Brain microvascular endothelial cell (primary cell): Measurements from ENCODE around the gene PTOV1.

ENCODE experiments used
- DNase-seq: peaks from one replicate; pipeline ENCODE4 v3.0.0-alpha.2; 2020
- H3K27ac ChIP-seq: fragments of 250-450 bp; sonication (Bioruptor Pico); 2 replicates; pipeline ENCODE4 v1.5.1; 2020; ENCODE audit warnings: mild to moderate bottlenecking, moderate library complexity
- H3K27me3 ChIP-seq: fragments of 250-450 bp; sonication (Bioruptor Pico); replicated peaks from 2 replicates; pipeline ENCODE4 v1.5.1; 2020; ENCODE audit warnings: mild to moderate bottlenecking
- H3K36me3 ChIP-seq: fragments of 250-450 bp; sonication (Bioruptor Pico); replicated peaks from 2 replicates; pipeline ENCODE4 v1.5.1; 2020; ENCODE audit warnings: mild to moderate bottlenecking
- H3K4me3 ChIP-seq: 2 replicates; pipeline ENCODE4 v1.5.1; 2011; ENCODE audit warnings: low read depth, mild to moderate bottlenecking, control low read depth, low read length, moderate library complexity
- CTCF ChIP-seq: IDR thresholded peaks from 2 replicates; pipeline ENCODE4 v1.5.1; 2011; ENCODE audit warnings: low read depth, mild to moderate bottlenecking, moderate library complexity, low read length, control low read depth, inconsistent platforms; ENCODE audit errors: missing control alignments
- in situ Hi-C: cut with HindIII; loops from 2 replicates; pipeline ENCODE4 v1.10.0; 2017; ENCODE audit warnings: low sequenced_read_pairs, low pct_ligation_motif_present

PTOV1 gene

GRCh38 chr19:49861541-49862378, 10.8 kb downstream of the PTOV1 start:
- no peak for TF ChIP-seq CTCF
- in situ Hi-C loops, result no loop called here
- no peak overlapping the region for H3K27ac ChIP-seq
- peaks cover 69% of the 10 kb centered on the region for H3K36me3 ChIP-seq
- H3K4me3 ChIP-seq, result no peak overlapping the region
- no peaks in the 10 kb centered on the region for H3K27me3 ChIP-seq
- no peak for DNase-seq

GRCh38 chr19:49862391-49863253, 11.7 kb downstream of the PTOV1 start:
- no peak overlapping the region for H3K27ac ChIP-seq
- peaks cover 61% of the 10 kb centered on the region for H3K36me3 ChIP-seq
- no peak for DNase-seq
- in situ Hi-C loops, result no loop called here
- H3K4me3 ChIP-seq, result no peak overlapping the region
- TF ChIP-seq CTCF, result peak; percentile 64
- H3K27me3 ChIP-seq, result no peaks in the 10 kb centered on the region

- no peak overlapping the region for H3K27ac ChIP-seq
- no peak overlapping the region for H3K4me3 ChIP-seq
- no peak for DNase-seq
- in situ Hi-C loops, result no loop called here
- no peak for TF ChIP-seq CTCF
- H3K27me3 ChIP-seq, result no peaks in the 10 kb centered on the region
- peaks cover 53% of the 10 kb centered on the region for H3K36me3 ChIP-seq
Observed at GRCh38 chr19:49863254-49863934, 12.4 kb downstream of the PTOV1 start.

GRCh38 chr19:49863935-49864320, 13.0 kb downstream of the PTOV1 start:
- peaks cover 48% of the 10 kb centered on the region for H3K36me3 ChIP-seq
- TF ChIP-seq CTCF, result no peak

GRCh38 chr19:49864890-49865289, 13.9 kb downstream of the PTOV1 start:
- H3K27ac ChIP-seq, result no peak overlapping the region
- DNase-seq, result no peak
- no peaks in the 10 kb centered on the region for H3K27me3 ChIP-seq
- no peak overlapping the region for H3K4me3 ChIP-seq
- TF ChIP-seq CTCF, result no peak
- peaks cover 41% of the 10 kb centered on the region for H3K36me3 ChIP-seq
- in situ Hi-C loops, result no loop called here

More at GRCh38 chr19:49863935-49864320, 13.0 kb downstream of the PTOV1 start:
- Histone ChIP-seq H3K4me3 (no peak overlapping the region), H3K27me3 (no peaks in the 10 kb centered on the region), H3K27ac (no peak overlapping the region)
- in situ Hi-C loops, result no loop called here
- no peak for DNase-seq
